Endothelial cell of umbilical vein (primary cell): ENCODE data around the gene OTUB1. TPM values are rescaled to one million over a fixed set of nuclear protein-coding genes. Genes with fewer than 3 reads are reported as not detected.

ENCODE experiments used
- BruUV-seq: library from RNA; stranded (reverse); fragments of 400-500 nt; replicated peaks from 2 replicates; lab custom pipeline; 2021; lab: Mats Ljungman, UMichigan
- CTCF ChIA-PET: fragments of 300-600, 350-600 bp; sonication (Branson Sonifier 250); formaldehyde crosslinking; loops from one replicate; lab custom pipeline; 2021; ENCODE audit warnings: antibody characterized with exemption, inconsistent platforms; lab: Charles Lee
- POLR2A ChIA-PET: fragments of 300-600, 350-600 bp; sonication (Branson Sonifier 250); formaldehyde crosslinking; loops from one replicate; lab custom pipeline; 2021; ENCODE audit warnings: antibody characterized with exemption, inconsistent platforms; lab: Charles Lee
- DNase-seq: peaks from one replicate; pipeline ENCODE4 v3.0.0-alpha.2; 2011; ENCODE audit warnings: low read depth, low spot score
- FAIRE-seq: peaks from 2 replicates; lab custom pipeline; 2011; peaks lifted over from hg19 to GRCh38; lab: Jason Lieb, UNC
- H2AFZ ChIP-seq: 2 replicates; pipeline ENCODE4 v1.6.0; 2012; ENCODE audit warnings: low read depth, low read length, control low read depth, inconsistent platforms
- H3K27ac ChIP-seq: 2 replicates; pipeline ENCODE4 v1.5.1; 2011; ENCODE audit warnings: low read depth, mild to moderate bottlenecking, control low read depth, low read length, moderate library complexity; ENCODE audit not compliant: insufficient read depth
- H3K27me3 ChIP-seq, 2 experiments: 2 replicates each; pipeline versions ENCODE4 v1.6.0 to v1.6.1; 2011; ENCODE audit warnings: low read length in 2 of 2, mixed read lengths in 1 of 2; ENCODE audit not compliant: control insufficient read depth in 2 of 2, insufficient read depth in 2 of 2
- H3K36me3 ChIP-seq, 2 experiments: 2 replicates in 1 of 2; 3 replicates in 1 of 2; pipeline ENCODE4 v1.5.1; 2011; ENCODE audit warnings: low read length in 2 of 2, mild to moderate bottlenecking in 1 of 2, moderate library complexity in 1 of 2; ENCODE audit not compliant: control insufficient read depth in 2 of 2, insufficient read depth in 2 of 2; ENCODE audit errors: extremely low read depth in 1 of 2
- H3K4me1 ChIP-seq: 3 replicates; pipeline ENCODE4 v1.5.1; 2011; ENCODE audit warnings: mild to moderate bottlenecking, low read length; ENCODE audit not compliant: control insufficient read depth, insufficient read depth; ENCODE audit errors: extremely low read depth
- H3K4me2 ChIP-seq: 2 replicates; pipeline ENCODE4 v1.6.1; 2011; ENCODE audit warnings: low read length, control low read depth, mixed read lengths; ENCODE audit not compliant: insufficient read depth
- H3K4me3 ChIP-seq, 3 experiments: fragments of 200-600 bp in 1 of 3; sonication (generic), shearing (Covaris generic) in 1 of 3; replicated peaks in 1 of 3; 2 replicates each; pipeline ENCODE4 v1.5.1; 2011 to 2016; ENCODE audit warnings: control low read depth in 3 of 3, low read length in 3 of 3, mild to moderate bottlenecking in 2 of 3, inconsistent platforms in 1 of 3, low read depth in 1 of 3, moderate library complexity in 1 of 3; ENCODE audit not compliant: insufficient read depth in 1 of 3
- H3K79me2 ChIP-seq: 2 replicates; pipeline ENCODE4 v1.6.0; 2012; ENCODE audit warnings: low read length, inconsistent platforms; ENCODE audit not compliant: control insufficient read depth, insufficient read depth
- H3K9ac ChIP-seq: replicated peaks from 2 replicates; pipeline ENCODE3; 2011; ENCODE audit warnings: low read length, control low read depth; ENCODE audit not compliant: insufficient read depth; ENCODE audit errors: extremely low read depth
- H3K9me1 ChIP-seq: replicated peaks from 3 replicates; pipeline ENCODE4 v1.6.0; 2011; ENCODE audit warnings: mild to moderate bottlenecking, low read length; ENCODE audit not compliant: control insufficient read depth, insufficient read depth; ENCODE audit errors: extremely low read depth
- H3K9me3 ChIP-seq: replicated peaks from 2 replicates; pipeline ENCODE4 v1.5.1; 2012; ENCODE audit warnings: low read length, inconsistent platforms; ENCODE audit not compliant: control insufficient read depth, insufficient read depth
- H4K20me1 ChIP-seq: replicated peaks from 2 replicates; pipeline ENCODE3; 2011; ENCODE audit warnings: mild to moderate bottlenecking, low read length; ENCODE audit not compliant: control insufficient read depth, insufficient read depth; ENCODE audit errors: extremely low read depth
- EZH2 ChIP-seq: IDR thresholded peaks from 2 replicates; pipeline ENCODE4 v1.6.1; 2012; ENCODE audit warnings: borderline replicate concordance, low read depth, mild to moderate bottlenecking, moderate library complexity, low read length, inconsistent platforms; ENCODE audit not compliant: severe bottlenecking
- FOS ChIP-seq: IDR thresholded peaks from 2 replicates; pipeline ENCODE4 v1.6.1; 2011; ENCODE audit warnings: mild to moderate bottlenecking, low read length, moderate library complexity, borderline replicate concordance; ENCODE audit not compliant: insufficient read depth
- GATA2 ChIP-seq: IDR thresholded peaks from 2 replicates; pipeline ENCODE4 v1.7.0; 2011; ENCODE audit warnings: low read depth, mild to moderate bottlenecking, moderate library complexity, mixed read lengths, low read length; ENCODE audit not compliant: insufficient read length, insufficient read depth
- JUN ChIP-seq: IDR thresholded peaks from 2 replicates; pipeline ENCODE4 v1.6.1; 2011; ENCODE audit warnings: borderline replicate concordance, low read depth; ENCODE audit not compliant: insufficient read length, insufficient read depth
- MYC ChIP-seq: IDR thresholded peaks from one replicate; pipeline ENCODE4 v1.6.1; 2011; ENCODE audit warnings: mild to moderate bottlenecking, low read depth, low read length
- POLR2A ChIP-seq: IDR thresholded peaks from 2 replicates; pipeline ENCODE4 v1.6.1; 2012; ENCODE audit warnings: low read depth, mild to moderate bottlenecking, control low read depth, low read length
- POLR2AphosphoS5 ChIP-seq: IDR thresholded peaks from 2 replicates; pipeline ENCODE4 v1.6.1; 2012; ENCODE audit warnings: low read depth, mild to moderate bottlenecking, control low read depth, low read length, moderate library complexity; ENCODE audit not compliant: insufficient read depth
- dilution Hi-C: fragments of 300-500 bp; cut with MboI; formaldehyde crosslinking; loops from one replicate; pipeline ENCODE4 v1.15.0; 2019; ENCODE audit warnings: low sequenced_read_pairs; ENCODE audit not compliant: extremely low pct_ligation_motif_present
- intact Hi-C: fragments of 100-400 bp; cut with micrococcal nuclease; formaldehyde crosslinking; loops from one replicate; pipeline ENCODE4 v1.10.0; 2022
- polyA plus RNA-seq, 4 experiments: library from polyadenylated mRNA; depleted of rRNA in 3 of 4; stranded (reverse) in 3 of 4; unstranded in 1 of 4; fragments of >200 nt; gene quantifications; 2 replicates each; pipeline versions ENCODE4 v1.2.1 to v1.2.3, GENCODE V29; 2011 to 2012; ENCODE audit warnings: missing spikeins in 1 of 4
- total RNA-seq: library from RNA; stranded (reverse); gene quantifications from 2 replicates; pipeline ENCODE4 v1.2.3, GENCODE V29; 2021
- TF ChIP-seq, protein P1 (sequence below): IDR thresholded peaks from 2 replicates; pipeline ENCODE4 v1.6.1; 2011; ENCODE audit not compliant: insufficient read depth, insufficient read length
- TF ChIP-seq, protein P2 (sequence below), 2 donors: IDR thresholded peaks; 1 replicate in 1 of 2; 2 replicates in 1 of 2; pipeline ENCODE4 v1.5.1; 2011; ENCODE audit warnings: low read length in 2 of 2, mild to moderate bottlenecking in 2 of 2, moderate library complexity in 2 of 2, control low read depth in 1 of 2, inconsistent platforms in 1 of 2, low read depth in 1 of 2; ENCODE audit not compliant: insufficient read depth in 1 of 2; ENCODE audit errors: extremely low read depth in 1 of 2

The OTUB1 gene
- total and polyA plus RNA-seq, 2 donors (not counting 3 experiments of a cell fraction or from before 2014, with no cell fraction given), result 81.9 to 256 TPM

DNA sequence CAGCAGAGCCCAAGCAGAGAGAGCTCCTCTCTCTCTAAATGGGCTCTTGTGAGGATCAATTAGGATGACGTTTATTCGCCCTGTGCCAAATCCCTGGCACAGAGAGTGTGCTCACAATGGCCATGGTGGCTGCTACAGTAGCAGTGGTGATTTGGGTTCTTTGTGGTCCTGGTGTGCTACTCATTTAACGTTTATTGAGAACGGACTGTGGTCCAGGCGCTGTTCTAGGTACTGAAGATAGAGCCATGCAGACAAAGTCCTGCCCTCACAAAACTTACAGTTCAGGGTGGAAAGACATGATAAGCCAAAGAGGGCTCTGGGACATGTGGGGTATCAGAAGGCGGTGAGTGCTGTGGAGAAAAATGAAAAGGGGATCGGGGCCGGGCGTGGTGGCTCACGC lies 5.3 kb downstream of the OTUB1 start:
- no peak for DNase-seq
- no peaks in the 10 kb centered on the region for H3K27me3 ChIP-seq
- TF ChIP-seq FOS (no peak), GATA2 (no peak), JUN (no peak), MYC (no peak), EZH2 (no peak), POLR2AphosphoS5 (no peak), POLR2A (no peak)
- TF ChIP-seq, protein P1, sequence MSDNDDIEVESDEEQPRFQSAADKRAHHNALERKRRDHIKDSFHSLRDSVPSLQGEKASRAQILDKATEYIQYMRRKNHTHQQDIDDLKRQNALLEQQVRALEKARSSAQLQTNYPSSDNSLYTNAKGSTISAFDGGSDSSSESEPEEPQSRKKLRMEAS, result no peak
- H3K27ac ChIP-seq, result no peak overlapping the region
- FAIRE-seq, result no peak
- no peaks in the 10 kb centered on the region for H3K9me1 ChIP-seq
- BruUV-seq, result no TSS peak
- peaks cover 22% of the 10 kb centered on the region for H3K79me2 ChIP-seq
- no peaks in the 10 kb centered on the region for H3K9me3 ChIP-seq
- POLR2A ChIA-PET, result no interaction called here
- no peak overlapping the region for H3K9ac ChIP-seq
- peaks cover 0 to 27% of the 10 kb centered on the region in 2 experiments for H3K36me3 ChIP-seq
- no peak overlapping the region for H3K4me2 ChIP-seq
- CTCF ChIA-PET, result interaction anchor here (1.4 to 2.9 kb wide), 2 partner anchors 9 to 309 kb away, joined by 4 to 21 read pairs; no protein-coding TSS in a partner anchor
- H3K4me1 ChIP-seq, result peaks cover 7% of the 10 kb centered on the region
- no peak overlapping the region for H2AFZ ChIP-seq
- intact Hi-C loops, result no loop called here
- no peak overlapping the region for H3K4me3 ChIP-seq
- dilution Hi-C loops, result no loop called here
- H4K20me1 ChIP-seq, result no peaks in the 10 kb centered on the region

DNA sequence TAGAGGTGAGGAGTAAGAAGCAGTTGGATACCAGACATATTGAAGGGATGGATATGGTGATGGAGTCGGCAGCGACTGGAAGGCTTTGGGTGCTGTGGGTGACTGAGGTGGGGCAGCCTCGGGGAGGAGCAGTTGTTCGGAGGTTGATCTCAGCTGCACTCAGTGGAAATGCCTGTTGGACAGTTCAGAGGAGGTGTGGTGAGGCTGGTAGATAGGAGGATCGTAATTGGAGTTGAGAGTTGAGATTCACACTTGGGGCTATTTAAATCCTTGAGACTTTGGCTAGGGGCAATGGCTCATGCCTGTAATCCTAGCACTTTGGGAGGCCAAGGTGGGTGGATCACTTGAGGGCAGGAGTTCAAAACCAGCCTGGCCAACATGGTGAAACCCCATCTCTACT lies 6.9 kb downstream of the OTUB1 start:
- BruUV-seq, result no TSS peak
- POLR2A ChIA-PET, result no interaction called here

More for the DNA sequence above, 6.9 kb downstream of the OTUB1 start:
- CTCF ChIA-PET, result no interaction called here
- Histone ChIP-seq H4K20me1 (no peaks in the 10 kb centered on the region), H3K27ac (no peak overlapping the region), H3K4me1 (no peaks in the 10 kb centered on the region), H2AFZ (no peak overlapping the region), H3K4me3 (no peak overlapping the region), H3K9me1 (no peaks in the 10 kb centered on the region), H3K79me2 (peaks cover 6% of the 10 kb centered on the region), H3K36me3 (peaks cover 0 to 42% of the 10 kb centered on the region in 2 experiments), H3K9ac (no peak overlapping the region), H3K27me3 (no peaks in the 10 kb centered on the region), H3K9me3 (no peaks in the 10 kb centered on the region), H3K4me2 (no peak overlapping the region)
- FAIRE-seq, result no peak
- no peak for DNase-seq
- intact Hi-C loops (no loop called here), dilution Hi-C loops (no loop called here)
- TF ChIP-seq, protein P2, sequence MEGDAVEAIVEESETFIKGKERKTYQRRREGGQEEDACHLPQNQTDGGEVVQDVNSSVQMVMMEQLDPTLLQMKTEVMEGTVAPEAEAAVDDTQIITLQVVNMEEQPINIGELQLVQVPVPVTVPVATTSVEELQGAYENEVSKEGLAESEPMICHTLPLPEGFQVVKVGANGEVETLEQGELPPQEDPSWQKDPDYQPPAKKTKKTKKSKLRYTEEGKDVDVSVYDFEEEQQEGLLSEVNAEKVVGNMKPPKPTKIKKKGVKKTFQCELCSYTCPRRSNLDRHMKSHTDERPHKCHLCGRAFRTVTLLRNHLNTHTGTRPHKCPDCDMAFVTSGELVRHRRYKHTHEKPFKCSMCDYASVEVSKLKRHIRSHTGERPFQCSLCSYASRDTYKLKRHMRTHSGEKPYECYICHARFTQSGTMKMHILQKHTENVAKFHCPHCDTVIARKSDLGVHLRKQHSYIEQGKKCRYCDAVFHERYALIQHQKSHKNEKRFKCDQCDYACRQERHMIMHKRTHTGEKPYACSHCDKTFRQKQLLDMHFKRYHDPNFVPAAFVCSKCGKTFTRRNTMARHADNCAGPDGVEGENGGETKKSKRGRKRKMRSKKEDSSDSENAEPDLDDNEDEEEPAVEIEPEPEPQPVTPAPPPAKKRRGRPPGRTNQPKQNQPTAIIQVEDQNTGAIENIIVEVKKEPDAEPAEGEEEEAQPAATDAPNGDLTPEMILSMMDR (IDR thresholded peaks at IDR 0.05; ENCODE audit: extremely low read depth in 1 of 2, insufficient read depth in 1 of 2, low read depth in 1 of 2, low read length in 2 of 2), result no peak
- TF ChIP-seq EZH2 (no peak), JUN (no peak), GATA2 (no peak), POLR2A (no peak), FOS (no peak), MYC (no peak), POLR2AphosphoS5 (no peak)
- TF ChIP-seq, protein P1, result no peak
